ENCODE measurements around the gene MTNR1A.

The MTNR1A gene

GRCh38 chr4:186485561-186486062 is 69.8 kb downstream of the MTNR1A start:
- DNase-seq, result no peak

DNA sequence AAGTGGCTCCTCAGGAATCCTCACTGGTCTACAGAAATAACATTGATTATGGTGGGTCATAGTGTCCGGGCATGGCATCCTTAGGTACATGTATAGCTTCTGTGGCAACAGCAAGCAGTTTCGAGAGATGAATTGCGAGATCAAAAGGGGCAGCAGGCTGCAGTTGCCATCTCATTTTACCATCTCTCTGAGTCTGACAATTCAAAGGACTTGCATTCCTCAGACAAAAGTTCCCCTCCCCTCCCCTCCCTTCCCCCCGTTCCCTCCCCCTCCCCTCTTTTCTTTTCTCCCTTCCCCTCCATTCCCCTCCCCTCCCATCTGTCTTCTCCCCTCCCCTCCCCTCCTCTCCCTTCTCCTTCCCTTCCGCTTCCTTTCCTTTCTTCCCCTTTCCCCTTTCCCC is 70.2 kb downstream of the MTNR1A start:
- no peak for DNase-seq

DNA sequence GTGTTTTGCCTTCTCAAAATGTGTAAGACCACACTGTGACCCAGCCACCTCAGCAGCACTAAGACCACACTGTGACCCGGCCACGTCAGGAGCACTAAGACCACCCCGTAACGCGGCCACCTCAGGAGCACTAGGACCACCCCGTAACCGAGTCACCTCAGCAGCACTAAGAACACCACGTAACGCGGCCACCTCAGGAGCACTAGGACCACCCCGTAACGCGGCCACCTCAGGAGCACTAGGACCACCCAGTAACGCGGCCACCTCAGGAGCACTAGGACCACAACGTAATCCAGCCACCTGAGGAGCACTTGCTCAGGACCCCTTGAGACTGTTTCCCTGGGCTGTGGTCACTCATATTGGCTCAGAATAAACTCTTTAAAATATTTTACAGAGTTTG is 71.7 kb downstream of the MTNR1A start:
- DNase-seq, result no peak
